HepG2 (cell line): ENCODE data around the gene LATS1. TPM values are rescaled to one million over a fixed set of nuclear protein-coding genes. Genes with fewer than 3 reads are reported as not detected.

ENCODE experiments used
- AKAP8 ChIP-seq: sonication (generic); formaldehyde crosslinking; IDR thresholded peaks from 2 replicates; pipeline ENCODE4 v1.5.1; 2020; ENCODE audit warnings: mild to moderate bottlenecking, missing genetic modification reagents
- KLF13 ChIP-seq: sonication (generic); formaldehyde crosslinking; IDR thresholded peaks from 2 replicates; pipeline ENCODE4 v1.4.0; 2020; ENCODE audit warnings: mild to moderate bottlenecking, missing genetic modification reagents
- MIER3 ChIP-seq: IDR thresholded peaks from 2 replicates; pipeline ENCODE4 v1.6.1; 2016; ENCODE audit warnings: missing compliant biosample characterization, borderline replicate concordance
- PRMT3 ChIP-seq: sonication (generic); formaldehyde crosslinking; IDR thresholded peaks from 2 replicates; pipeline ENCODE4 v1.8.1; 2022; ENCODE audit warnings: low read depth, mild to moderate bottlenecking, moderate library complexity, missing genetic modification reagents, borderline replicate concordance
- SMC3 ChIP-seq: IDR thresholded peaks from 2 replicates; pipeline ENCODE4 v1.6.1; 2011; ENCODE audit warnings: low read length, improper control_type of control experiment
- TGIF2 ChIP-seq: IDR thresholded peaks from 2 replicates; pipeline ENCODE4 v1.6.1; 2016; ENCODE audit warnings: control low read depth, missing compliant biosample characterization
- YEATS2 ChIP-seq: sonication (generic); formaldehyde crosslinking; IDR thresholded peaks from 2 replicates; pipeline ENCODE4 v1.4.0; 2020; ENCODE audit warnings: missing genetic modification reagents, borderline replicate concordance
- ZBTB38 ChIP-seq: sonication (generic); formaldehyde crosslinking; IDR thresholded peaks from 2 replicates; pipeline ENCODE4 v1.5.1; 2020; ENCODE audit warnings: mild to moderate bottlenecking, missing genetic modification reagents
- ZMYM4 ChIP-seq: sonication (generic); formaldehyde crosslinking; IDR thresholded peaks from 2 replicates; pipeline ENCODE4 v1.8.1; 2023; ENCODE audit warnings: mild to moderate bottlenecking, missing genetic modification reagents
- ZNF335 ChIP-seq: sonication (generic); formaldehyde crosslinking; IDR thresholded peaks from 2 replicates; pipeline ENCODE4 v1.4.0; 2020; ENCODE audit warnings: missing genetic modification reagents
- ZNF564 ChIP-seq: sonication (generic); formaldehyde crosslinking; IDR thresholded peaks from 2 replicates; pipeline ENCODE4 v1.8.1; 2023; ENCODE audit warnings: mild to moderate bottlenecking, missing genetic modification reagents
- ZNF749 ChIP-seq: sonication (generic); formaldehyde crosslinking; IDR thresholded peaks from 2 replicates; pipeline ENCODE4 v1.8.0; 2022; ENCODE audit warnings: mild to moderate bottlenecking, missing genetic modification reagents, moderate library complexity, borderline replicate concordance
- polyA plus RNA-seq, 8 experiments: library from polyadenylated mRNA; depleted of rRNA in 3 of 8; stranded (reverse) in 7 of 8; unstranded in 1 of 8; fragments of >200 nt; fragmentation: Illumina TruSeq in 4 of 8; extraction: Trizol in 4 of 8; gene quantifications; 2 replicates each; pipeline versions ENCODE4 v1.2.1 to v1.2.3, GENCODE V29; 2011 to 2016; ENCODE audit warnings: low read depth in 4 of 8, missing spikeins in 1 of 8, mixed read lengths in 1 of 8; ENCODE audit not compliant: insufficient read depth in 1 of 8
- total RNA-seq, 5 experiments: library from RNA; depleted of rRNA; stranded (reverse); fragments of >200 nt; fragmentation: Illumina TruSeq; extraction: Trizol; gene quantifications; 2 replicates each; pipeline ENCODE4 v1.2.3, GENCODE V29; 2016; ENCODE audit warnings: low read depth in 1 of 5
- TF ChIP-seq, protein P1 (sequence below): sonication (generic); formaldehyde crosslinking; IDR thresholded peaks from 2 replicates; pipeline ENCODE4 v1.4.0; 2020; ENCODE audit warnings: low read depth, mild to moderate bottlenecking, missing genetic modification reagents
- TF ChIP-seq, protein P2 (sequence below): sonication (generic); formaldehyde crosslinking; IDR thresholded peaks from 2 replicates; pipeline ENCODE4 v1.4.0; 2020; ENCODE audit warnings: missing genetic modification reagents
- TF ChIP-seq, protein P3 (sequence below): sonication (generic); formaldehyde crosslinking; IDR thresholded peaks from 2 replicates; pipeline ENCODE4 v1.4.0; 2020; ENCODE audit warnings: mild to moderate bottlenecking, missing genetic modification reagents, borderline replicate concordance
- TF ChIP-seq, protein P4 (sequence below): sonication (generic); formaldehyde crosslinking; IDR thresholded peaks from 2 replicates; pipeline ENCODE4 v1.4.0; 2020; ENCODE audit warnings: missing genetic modification reagents; ENCODE audit errors: not compliant biosample characterization
- TF ChIP-seq, protein P5 (sequence below): sonication (generic); formaldehyde crosslinking; IDR thresholded peaks from 2 replicates; pipeline ENCODE4 v1.4.0; 2020; ENCODE audit warnings: missing genetic modification reagents, borderline replicate concordance
- TF ChIP-seq, protein P6 (sequence below): sonication (generic); formaldehyde crosslinking; IDR thresholded peaks from 2 replicates; pipeline ENCODE4 v1.8.0; 2022; ENCODE audit warnings: low read depth, missing genetic modification reagents

LATS1 gene
- total and polyA plus RNA-seq, 2 of the 13 experiments (the other 11 are each of a cell fraction or from before 2014, with no cell fraction given) = 9.9 to 12.6 TPM

DNA sequence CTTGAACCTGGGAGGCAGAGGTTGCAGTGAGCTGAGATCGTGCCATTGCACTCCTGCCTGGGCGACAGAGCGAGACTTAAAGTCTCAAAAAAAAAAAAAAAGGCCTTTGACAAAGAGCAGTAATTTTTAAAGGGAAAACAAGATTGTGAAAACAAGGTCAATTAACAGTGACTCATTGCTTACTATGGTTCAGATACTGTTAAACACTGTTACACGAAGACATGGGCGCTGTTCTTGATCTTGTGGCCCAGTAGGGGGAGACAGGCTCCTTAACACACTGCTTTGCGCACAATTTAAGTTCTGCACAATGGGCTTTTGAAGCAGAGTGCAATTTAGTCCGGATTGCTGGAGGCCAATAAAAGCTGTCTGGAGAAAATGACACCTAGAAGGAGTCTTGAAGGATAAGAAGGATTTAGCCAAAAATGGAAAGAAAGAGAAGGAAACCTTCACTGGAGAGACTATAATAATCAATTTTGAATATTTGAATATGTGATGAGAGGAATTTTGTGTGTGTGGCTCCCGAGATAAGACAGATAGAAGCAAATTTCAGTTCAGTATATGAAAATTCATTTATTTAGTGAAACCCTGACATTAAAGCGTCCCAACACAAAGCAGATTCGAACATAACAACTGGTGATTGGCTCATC is 6.0 kb upstream of the LATS1 start (continued):
- TF ChIP-seq, protein P1, sequence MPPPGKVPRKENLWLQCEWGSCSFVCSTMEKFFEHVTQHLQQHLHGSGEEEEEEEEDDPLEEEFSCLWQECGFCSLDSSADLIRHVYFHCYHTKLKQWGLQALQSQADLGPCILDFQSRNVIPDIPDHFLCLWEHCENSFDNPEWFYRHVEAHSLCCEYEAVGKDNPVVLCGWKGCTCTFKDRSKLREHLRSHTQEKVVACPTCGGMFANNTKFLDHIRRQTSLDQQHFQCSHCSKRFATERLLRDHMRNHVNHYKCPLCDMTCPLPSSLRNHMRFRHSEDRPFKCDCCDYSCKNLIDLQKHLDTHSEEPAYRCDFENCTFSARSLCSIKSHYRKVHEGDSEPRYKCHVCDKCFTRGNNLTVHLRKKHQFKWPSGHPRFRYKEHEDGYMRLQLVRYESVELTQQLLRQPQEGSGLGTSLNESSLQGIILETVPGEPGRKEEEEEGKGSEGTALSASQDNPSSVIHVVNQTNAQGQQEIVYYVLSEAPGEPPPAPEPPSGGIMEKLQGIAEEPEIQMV (CRISPR knock-in tag) = 0 out of 2 replicates have a peak, but pooled peaks have one; percentile 32
- TF ChIP-seq TGIF2 (CRISPR knock-in tag) (0 out of 2 replicates have a peak, but pooled peaks have one; percentile 41), ZNF335 (no peak), YEATS2 (CRISPR knock-in tag) (peak; percentile 36; the same call in 1 of the 2 replicates), ZNF749 (CRISPR knock-in tag) (no peak), AKAP8 (CRISPR knock-in tag) (no peak), SMC3 (peak; percentile 82), KLF13 (CRISPR knock-in tag) (no peak), ZBTB38 (CRISPR knock-in tag) (peak; percentile 64; the same call in 1 of the 2 replicates), MIER3 (peak; percentile 80; the same call in 1 of the 2 replicates), ZMYM4 (CRISPR knock-in tag) (peak; percentile 39; the same call in 1 of the 2 replicates), ZNF564 (CRISPR knock-in tag) (no peak), PRMT3 (CRISPR knock-in tag) (no peak)
- TF ChIP-seq, protein P2, sequence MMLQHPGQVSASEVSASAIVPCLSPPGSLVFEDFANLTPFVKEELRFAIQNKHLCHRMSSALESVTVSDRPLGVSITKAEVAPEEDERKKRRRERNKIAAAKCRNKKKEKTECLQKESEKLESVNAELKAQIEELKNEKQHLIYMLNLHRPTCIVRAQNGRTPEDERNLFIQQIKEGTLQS (CRISPR knock-in tag) = 0 out of 2 replicates have a peak, but pooled peaks have one; percentile 15
- TF ChIP-seq, protein P3, sequence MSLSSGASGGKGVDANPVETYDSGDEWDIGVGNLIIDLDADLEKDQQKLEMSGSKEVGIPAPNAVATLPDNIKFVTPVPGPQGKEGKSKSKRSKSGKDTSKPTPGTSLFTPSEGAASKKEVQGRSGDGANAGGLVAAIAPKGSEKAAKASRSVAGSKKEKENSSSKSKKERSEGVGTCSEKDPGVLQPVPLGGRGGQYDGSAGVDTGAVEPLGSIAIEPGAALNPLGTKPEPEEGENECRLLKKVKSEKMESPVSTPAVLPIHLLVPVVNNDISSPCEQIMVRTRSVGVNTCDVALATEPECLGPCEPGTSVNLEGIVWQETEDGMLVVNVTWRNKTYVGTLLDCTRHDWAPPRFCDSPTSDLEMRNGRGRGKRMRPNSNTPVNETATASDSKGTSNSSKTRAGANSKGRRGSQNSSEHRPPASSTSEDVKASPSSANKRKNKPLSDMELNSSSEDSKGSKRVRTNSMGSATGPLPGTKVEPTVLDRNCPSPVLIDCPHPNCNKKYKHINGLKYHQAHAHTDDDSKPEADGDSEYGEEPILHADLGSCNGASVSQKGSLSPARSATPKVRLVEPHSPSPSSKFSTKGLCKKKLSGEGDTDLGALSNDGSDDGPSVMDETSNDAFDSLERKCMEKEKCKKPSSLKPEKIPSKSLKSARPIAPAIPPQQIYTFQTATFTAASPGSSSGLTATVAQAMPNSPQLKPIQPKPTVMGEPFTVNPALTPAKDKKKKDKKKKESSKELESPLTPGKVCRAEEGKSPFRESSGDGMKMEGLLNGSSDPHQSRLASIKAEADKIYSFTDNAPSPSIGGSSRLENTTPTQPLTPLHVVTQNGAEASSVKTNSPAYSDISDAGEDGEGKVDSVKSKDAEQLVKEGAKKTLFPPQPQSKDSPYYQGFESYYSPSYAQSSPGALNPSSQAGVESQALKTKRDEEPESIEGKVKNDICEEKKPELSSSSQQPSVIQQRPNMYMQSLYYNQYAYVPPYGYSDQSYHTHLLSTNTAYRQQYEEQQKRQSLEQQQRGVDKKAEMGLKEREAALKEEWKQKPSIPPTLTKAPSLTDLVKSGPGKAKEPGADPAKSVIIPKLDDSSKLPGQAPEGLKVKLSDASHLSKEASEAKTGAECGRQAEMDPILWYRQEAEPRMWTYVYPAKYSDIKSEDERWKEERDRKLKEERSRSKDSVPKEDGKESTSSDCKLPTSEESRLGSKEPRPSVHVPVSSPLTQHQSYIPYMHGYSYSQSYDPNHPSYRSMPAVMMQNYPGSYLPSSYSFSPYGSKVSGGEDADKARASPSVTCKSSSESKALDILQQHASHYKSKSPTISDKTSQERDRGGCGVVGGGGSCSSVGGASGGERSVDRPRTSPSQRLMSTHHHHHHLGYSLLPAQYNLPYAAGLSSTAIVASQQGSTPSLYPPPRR (CRISPR knock-in tag) = no peak
- TF ChIP-seq, protein P4, sequence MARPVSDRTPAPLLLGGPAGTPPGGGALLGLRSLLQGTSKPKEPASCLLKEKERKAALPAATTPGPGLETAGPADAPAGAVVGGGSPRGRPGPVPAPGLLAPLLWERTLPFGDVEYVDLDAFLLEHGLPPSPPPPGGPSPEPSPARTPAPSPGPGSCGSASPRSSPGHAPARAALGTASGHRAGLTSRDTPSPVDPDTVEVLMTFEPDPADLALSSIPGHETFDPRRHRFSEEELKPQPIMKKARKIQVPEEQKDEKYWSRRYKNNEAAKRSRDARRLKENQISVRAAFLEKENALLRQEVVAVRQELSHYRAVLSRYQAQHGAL (CRISPR knock-in tag) = no peak
- TF ChIP-seq, protein P5, sequence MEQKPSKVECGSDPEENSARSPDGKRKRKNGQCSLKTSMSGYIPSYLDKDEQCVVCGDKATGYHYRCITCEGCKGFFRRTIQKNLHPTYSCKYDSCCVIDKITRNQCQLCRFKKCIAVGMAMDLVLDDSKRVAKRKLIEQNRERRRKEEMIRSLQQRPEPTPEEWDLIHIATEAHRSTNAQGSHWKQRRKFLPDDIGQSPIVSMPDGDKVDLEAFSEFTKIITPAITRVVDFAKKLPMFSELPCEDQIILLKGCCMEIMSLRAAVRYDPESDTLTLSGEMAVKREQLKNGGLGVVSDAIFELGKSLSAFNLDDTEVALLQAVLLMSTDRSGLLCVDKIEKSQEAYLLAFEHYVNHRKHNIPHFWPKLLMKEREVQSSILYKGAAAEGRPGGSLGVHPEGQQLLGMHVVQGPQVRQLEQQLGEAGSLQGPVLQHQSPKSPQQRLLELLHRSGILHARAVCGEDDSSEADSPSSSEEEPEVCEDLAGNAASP = no peak
- TF ChIP-seq, protein P6, sequence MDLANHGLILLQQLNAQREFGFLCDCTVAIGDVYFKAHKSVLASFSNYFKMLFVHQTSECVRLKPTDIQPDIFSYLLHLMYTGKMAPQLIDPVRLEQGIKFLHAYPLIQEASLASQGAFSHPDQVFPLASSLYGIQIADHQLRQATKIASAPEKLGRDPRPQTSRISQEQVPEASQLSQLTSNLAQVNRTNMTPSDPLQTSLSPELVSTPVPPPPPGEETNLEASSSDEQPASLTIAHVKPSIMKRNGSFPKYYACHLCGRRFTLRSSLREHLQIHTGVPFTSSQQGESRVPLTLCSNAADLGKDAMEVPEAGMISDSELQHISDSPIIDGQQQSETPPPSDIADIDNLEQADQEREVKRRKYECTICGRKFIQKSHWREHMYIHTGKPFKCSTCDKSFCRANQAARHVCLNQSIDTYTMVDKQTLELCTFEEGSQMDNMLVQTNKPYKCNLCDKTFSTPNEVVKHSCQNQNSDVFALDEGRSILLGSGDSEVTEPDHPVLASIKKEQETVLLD (CRISPR knock-in tag) = no peak
